Heart left ventricle (tissue), 13 donors: Measurements from ENCODE around the gene FBXO42.

ENCODE experiments used
- POLR2A ChIP-seq, 2 donors: fragments of 450-650 bp; IDR thresholded peaks; one replicate each; pipeline ENCODE4 v1.6.1; 2017; ENCODE audit warnings: antibody characterized with exemption in 2 of 2, mild to moderate bottlenecking in 2 of 2, moderate library complexity in 2 of 2
- TF ChIP-seq, protein P1 (sequence below), 12 donors: fragments of 200-600 bp; sonication (generic) in 4 of 12; IDR thresholded peaks; one replicate each; pipeline versions ENCODE4 v1.5.0 to v1.8.0; 2018 to 2022; ENCODE audit warnings: antibody characterized with exemption in 12 of 12, mild to moderate bottlenecking in 5 of 12
- donor health status: ischemic (EF 13 %, LVEDD 7.1; RV severe dilation, severe dysfunction).
- donor health status: DM: no; HTN: yes; CAD: no.
- donor health status: DM: no; HTN: no; CAD: no.
- donor health status: ischemic (EF 25% LVEDD 6.9; RV normal size, moderate dysfunction).
- donor health status: ischemic (EF 25% LVEDD 5.7; RV mildly dilated, moderate dysfunction).
- donor health status: ischemic (EF 35%, LVEDD 5.7; RV mildly dilated, moderate dysfunction).
- donor health status: nonischemic (EF 11% LVEDD 7.7; RV severe dilation, severe dysfunction).
- donor health status: DM: yes; HTN: yes; CAD: no.
- donor health status: PGD.
- donor health status: ischemic (EF 29% LVEDD 5.4; RV normal size, mild dysfunction).
- donor health status: nonischemic (EF 23%, LVEDD 6.1; RV moderate dilation, normal function).

DNA sequence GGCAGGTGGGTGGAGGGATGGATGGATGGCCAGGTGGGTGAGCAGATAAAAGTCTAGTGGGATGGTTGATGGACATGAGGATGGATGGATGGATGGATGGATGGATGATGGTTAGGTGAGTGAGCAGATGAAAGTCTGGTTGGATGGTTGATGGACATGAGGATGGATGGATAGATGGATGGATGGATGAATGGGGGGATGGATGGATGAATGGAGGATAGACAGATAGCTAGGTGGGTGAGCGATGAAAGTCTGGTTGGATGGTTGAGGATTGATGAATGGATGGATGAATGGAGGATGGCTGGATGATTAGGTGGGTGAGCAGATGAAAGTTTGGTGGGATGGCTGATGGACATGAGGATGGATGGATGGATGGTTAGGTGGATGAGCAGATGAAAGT is 130.8 kb downstream of the FBXO42 start:
- TF ChIP-seq, protein P1, sequence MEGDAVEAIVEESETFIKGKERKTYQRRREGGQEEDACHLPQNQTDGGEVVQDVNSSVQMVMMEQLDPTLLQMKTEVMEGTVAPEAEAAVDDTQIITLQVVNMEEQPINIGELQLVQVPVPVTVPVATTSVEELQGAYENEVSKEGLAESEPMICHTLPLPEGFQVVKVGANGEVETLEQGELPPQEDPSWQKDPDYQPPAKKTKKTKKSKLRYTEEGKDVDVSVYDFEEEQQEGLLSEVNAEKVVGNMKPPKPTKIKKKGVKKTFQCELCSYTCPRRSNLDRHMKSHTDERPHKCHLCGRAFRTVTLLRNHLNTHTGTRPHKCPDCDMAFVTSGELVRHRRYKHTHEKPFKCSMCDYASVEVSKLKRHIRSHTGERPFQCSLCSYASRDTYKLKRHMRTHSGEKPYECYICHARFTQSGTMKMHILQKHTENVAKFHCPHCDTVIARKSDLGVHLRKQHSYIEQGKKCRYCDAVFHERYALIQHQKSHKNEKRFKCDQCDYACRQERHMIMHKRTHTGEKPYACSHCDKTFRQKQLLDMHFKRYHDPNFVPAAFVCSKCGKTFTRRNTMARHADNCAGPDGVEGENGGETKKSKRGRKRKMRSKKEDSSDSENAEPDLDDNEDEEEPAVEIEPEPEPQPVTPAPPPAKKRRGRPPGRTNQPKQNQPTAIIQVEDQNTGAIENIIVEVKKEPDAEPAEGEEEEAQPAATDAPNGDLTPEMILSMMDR (IDR thresholded peaks at IDR 0.05) = no peak
- TF ChIP-seq POLR2A (IDR thresholded peaks at IDR 0.05) = no peak
